ENCODE data around the gene SEMA3C. TPM values are rescaled to one million over a fixed set of nuclear protein-coding genes. Genes with fewer than 3 reads are reported as not detected.

Gene SEMA3C
- polyA plus RNA-seq (ENCODE audit: insufficient read length in 12 of 12): 100 to 1,000 TPM; 125 to 230 (median 184) TPM
- long read RNA-seq, donor 1, full-length matches to known transcripts: 19 of 38 reads
- long read RNA-seq, donor 1, partial matches to known transcripts: 19 of 38 reads
- long read RNA-seq, donor 1, other reads (novel, unspliced or antisense): 0 of 38 reads
- long read RNA-seq, donor 2, full-length matches to known transcripts: 43 of 126 reads
- long read RNA-seq, donor 2, partial matches to known transcripts: 83 of 126 reads
- long read RNA-seq, donor 2, other reads (novel, unspliced or antisense): 0 of 126 reads
- long read RNA-seq, donor 3, full-length matches to known transcripts: 12 of 19 reads
- long read RNA-seq, donor 3, partial matches to known transcripts: 7 of 19 reads
- long read RNA-seq, donor 3, other reads (novel, unspliced or antisense): 0 of 19 reads
- long read RNA-seq, donor 4, full-length matches to known transcripts: 14 of 25 reads
- long read RNA-seq, donor 4, partial matches to known transcripts: 11 of 25 reads
- long read RNA-seq, donor 4, other reads (novel, unspliced or antisense): 0 of 25 reads
- long read RNA-seq, donor 5, full-length matches to known transcripts: 28 of 55 reads
- long read RNA-seq, donor 5, partial matches to known transcripts: 27 of 55 reads
- long read RNA-seq, donor 5, other reads (novel, unspliced or antisense): 0 of 55 reads
- long read RNA-seq, donor 6, full-length matches to known transcripts: 25 of 46 reads
- long read RNA-seq, donor 6, partial matches to known transcripts: 21 of 46 reads
- long read RNA-seq, donor 6, other reads (novel, unspliced or antisense): 0 of 46 reads
- long read RNA-seq, donor 7, full-length matches to known transcripts: 15 of 27 reads
- long read RNA-seq, donor 7, partial matches to known transcripts: 12 of 27 reads
- long read RNA-seq, donor 7, other reads (novel, unspliced or antisense): 0 of 27 reads
- long read RNA-seq, donor 8, full-length matches to known transcripts: 29 of 51 reads
- long read RNA-seq, donor 8, partial matches to known transcripts: 22 of 51 reads
- long read RNA-seq, donor 8, other reads (novel, unspliced or antisense): 0 of 51 reads
- long read RNA-seq, donor 9, full-length matches to known transcripts: 5 of 24 reads
- long read RNA-seq, donor 9, partial matches to known transcripts: 19 of 24 reads
- long read RNA-seq, donor 9, other reads (novel, unspliced or antisense): 0 of 24 reads
- long read RNA-seq, donor 10, full-length matches to known transcripts: 23 of 42 reads
- long read RNA-seq, donor 10, partial matches to known transcripts: 19 of 42 reads
- long read RNA-seq, donor 10, other reads (novel, unspliced or antisense): 0 of 42 reads
- long read RNA-seq, donor 11, full-length matches to known transcripts: 50 of 83 reads
- long read RNA-seq, donor 11, partial matches to known transcripts: 33 of 83 reads
- long read RNA-seq, donor 11, other reads (novel, unspliced or antisense): 0 of 83 reads

GRCh38 chr7:80918909-80919721, at the start of gene SEMA3C:
Gene SEMA3C, minus strand, starts transcription at chr7:80919051. Its CDS starts 2,270 bp downstream, at chr7:80916781.
- peak; percentile 93 for DNase-seq

GRCh38 chr7:80968606-80969005, 49.8 kb upstream of the SEMA3C start:
- DNase-seq: no peak

- DNase-seq: no peak
These were observed 49.1 kb upstream of the SEMA3C start for GRCh38 chr7:80967917-80968297.

GRCh38 chr7:80967071-80967916, 48.4 kb upstream of the SEMA3C start:
- no peak for DNase-seq

GRCh38 chr7:80960244-80960795, 41.5 kb upstream of the SEMA3C start:
- no peak for DNase-seq

GRCh38 chr7:80957226-80957777, 38.5 kb upstream of the SEMA3C start:
- no peak for DNase-seq

GRCh38 chr7:80954191-80954590, 35.3 kb upstream of the SEMA3C start:
- DNase-seq: no peak

- no peak for DNase-seq
These were observed 31.7 kb upstream of the SEMA3C start for GRCh38 chr7:80950550-80950967.

GRCh38 chr7:80949449-80949848, 30.6 kb upstream of the SEMA3C start:
- DNase-seq: no peak

- no peak for DNase-seq
These were observed 28.0 kb upstream of the SEMA3C start for GRCh38 chr7:80946858-80947257.

- DNase-seq: no peak
These were observed 27.1 kb upstream of the SEMA3C start for GRCh38 chr7:80945976-80946375.

GRCh38 chr7:80943342-80943741, 24.5 kb upstream of the SEMA3C start:
- no peak for DNase-seq

- DNase-seq: no peak
These were observed 23.6 kb upstream of the SEMA3C start for GRCh38 chr7:80942261-80943041.

- DNase-seq: no peak
These were observed 22.4 kb upstream of the SEMA3C start for GRCh38 chr7:80941208-80941758.

GRCh38 chr7:80940539-80941207, 21.8 kb upstream of the SEMA3C start:
- DNase-seq: no peak

GRCh38 chr7:80937336-80937735, 18.5 kb upstream of the SEMA3C start:
- DNase-seq: no peak

All from muscle of arm (tissue), 14 donors.